HG03565 (cell line): Measurements from ENCODE around the gene DCDC2C.

Source experiments
- ATAC-seq: cut with Tn5 transposase; IDR thresholded peaks from one replicate; pipeline ENCODE4 v1.9.1; 2021; ENCODE audit warnings: mild to moderate bottlenecking, moderate library complexity; ENCODE audit not compliant: unreplicated experiment

Gene DCDC2C

GRCh38 chr2:3742743-3743508 is 39.6 kb downstream of the DCDC2C start:
- ATAC-seq: no peak

GRCh38 chr2:3743951-3744555 is 40.7 kb downstream of the DCDC2C start:
- no peak for ATAC-seq

GRCh38 chr2:3745920-3746319 is 42.5 kb downstream of the DCDC2C start:
- ATAC-seq: no peak

- ATAC-seq: no peak
These were observed 43.8 kb downstream of the DCDC2C start for GRCh38 chr2:3747032-3747654.

- ATAC-seq: no peak
These were observed 44.5 kb downstream of the DCDC2C start for GRCh38 chr2:3747826-3748225.

GRCh38 chr2:3749201-3749600 is 45.8 kb downstream of the DCDC2C start:
- no peak for ATAC-seq

- ATAC-seq: no peak
These were observed 47.9 kb downstream of the DCDC2C start for GRCh38 chr2:3751251-3751650.

- no peak for ATAC-seq
These were observed 48.4 kb downstream of the DCDC2C start for GRCh38 chr2:3751806-3752205.

- no peak for ATAC-seq
These were observed 49.0 kb downstream of the DCDC2C start for GRCh38 chr2:3752376-3752775.

GRCh38 chr2:3753561-3753960 is 50.2 kb downstream of the DCDC2C start:
- no peak for ATAC-seq

- ATAC-seq: no peak
These were observed 50.9 kb downstream of the DCDC2C start for GRCh38 chr2:3754280-3754679.

- no peak for ATAC-seq
These were observed 51.4 kb downstream of the DCDC2C start for GRCh38 chr2:3754795-3755194.

- no peak for ATAC-seq
These were observed 51.9 kb downstream of the DCDC2C start for GRCh38 chr2:3755277-3755676.

- ATAC-seq: no peak
These were observed 52.9 kb downstream of the DCDC2C start for GRCh38 chr2:3756306-3756705.

GRCh38 chr2:3758906-3759305 is 55.5 kb downstream of the DCDC2C start:
- ATAC-seq: no peak

- no peak for ATAC-seq
These were observed 56.0 kb downstream of the DCDC2C start for GRCh38 chr2:3759331-3759730.

GRCh38 chr2:3759761-3760160 is 56.4 kb downstream of the DCDC2C start:
- ATAC-seq: no peak

- ATAC-seq: no peak
These were observed 57.9 kb downstream of the DCDC2C start for GRCh38 chr2:3761272-3761671.

- no peak for ATAC-seq
These were observed 59.5 kb downstream of the DCDC2C start for GRCh38 chr2:3762771-3763447.

GRCh38 chr2:3766824-3767223 is 63.4 kb downstream of the DCDC2C start:
- no peak for ATAC-seq

- no peak for ATAC-seq
These were observed 65.8 kb downstream of the DCDC2C start for GRCh38 chr2:3768960-3769765.
